K562 (cell line): Measurements from ENCODE around the gene AHI1. TPM values are rescaled to one million over a fixed set of nuclear protein-coding genes. Genes with fewer than 3 reads are reported as not detected.
A peak's percentile ranks its signal among the peaks of the same experiment; 100 is the strongest.

Experiments used
- BRCA1 ChIP-seq, 2 experiments: fragments of 450-650 bp in 1 of 2; sonication (generic) in 1 of 2; formaldehyde crosslinking in 1 of 2; IDR thresholded peaks; 2 replicates each; pipeline versions ENCODE4 v1.5.0 to v1.6.1; 2017 to 2020; ENCODE audit warnings: mild to moderate bottlenecking in 1 of 2, missing genetic modification reagents in 1 of 2
- DACH1 ChIP-seq: fragments of 450-650 bp; IDR thresholded peaks from 2 replicates; pipeline ENCODE4 v1.6.1; 2018; ENCODE audit not compliant: partially characterized antibody
- EGR1 ChIP-seq: fragments of 450-650 bp; conservative IDR thresholded peaks from 2 replicates; pipeline ENCODE4 v1.6.1; 2017; ENCODE audit warnings: mild to moderate bottlenecking
- EWSR1 ChIP-seq: fragments of 450-650 bp; IDR thresholded peaks from 2 replicates; pipeline ENCODE4 v1.6.1; 2018; ENCODE audit warnings: borderline replicate concordance, mild to moderate bottlenecking, low read depth, moderate library complexity; ENCODE audit not compliant: partially characterized antibody
- EZH2 ChIP-seq: IDR thresholded peaks from 2 replicates; pipeline ENCODE4 v1.6.1; 2012; ENCODE audit warnings: low read depth, mild to moderate bottlenecking, inconsistent platforms, low read length, borderline replicate concordance
- FOXK1 ChIP-seq: sonication (generic); formaldehyde crosslinking; IDR thresholded peaks from 2 replicates; pipeline ENCODE4 v1.8.0; 2022; ENCODE audit warnings: missing genetic modification reagents, mild to moderate bottlenecking, borderline replicate concordance
- HDAC3 ChIP-seq: fragments of 450-650 bp; IDR thresholded peaks from 2 replicates; pipeline ENCODE4 v1.6.1; 2018; ENCODE audit warnings: borderline replicate concordance, mild to moderate bottlenecking, moderate library complexity; ENCODE audit not compliant: partially characterized antibody
- HEY1 ChIP-seq: fragments of 250-450 bp; sonication (Bioruptor Pico); IDR thresholded peaks from 2 replicates; pipeline ENCODE4 v1.5.0; 2020; ENCODE audit warnings: mild to moderate bottlenecking, moderate library complexity, borderline replicate concordance
- NR2C2 ChIP-seq, 2 experiments: fragments of 200-800 bp in 1 of 2; sonication (Bioruptor generic) in 1 of 2; sonication (generic) in 1 of 2; formaldehyde crosslinking in 1 of 2; IDR thresholded peaks; 2 replicates each; pipeline versions ENCODE4 v1.6.1 to v1.8.0; 2016 to 2022; ENCODE audit warnings: mild to moderate bottlenecking in 1 of 2, missing compliant biosample characterization in 1 of 2, missing genetic modification characterization in 1 of 2, missing genetic modification reagents in 1 of 2
- RAD21 ChIP-seq, 2 experiments: fragments of 250-450 bp in 1 of 2; fragments of 450-650 bp in 1 of 2; sonication (Bioruptor Pico) in 1 of 2; formaldehyde crosslinking in 1 of 2; IDR thresholded peaks in 1 of 2; conservative IDR thresholded peaks in 1 of 2; 2 replicates each; pipeline versions ENCODE4 v1.4.0 to v1.8.0; 2020 to 2022; ENCODE audit warnings: mild to moderate bottlenecking in 2 of 2, moderate library complexity in 1 of 2
- SAP30 ChIP-seq: fragments of 200-600 bp; sonication (generic); IDR thresholded peaks from 2 replicates; pipeline ENCODE4 v1.6.1; 2012; ENCODE audit warnings: borderline replicate concordance, low read depth, mild to moderate bottlenecking, moderate library complexity, low read length, control low read depth, inconsistent platforms; ENCODE audit not compliant: insufficient read depth, poor library complexity, severe bottlenecking
- SETDB1 ChIP-seq: IDR thresholded peaks from one replicate; pipeline ENCODE4 v1.6.1; 2012; ENCODE audit warnings: low read length, control low read depth, inconsistent platforms
- SMAD2 ChIP-seq: fragments of 150-350 bp; IDR thresholded peaks from 2 replicates; pipeline ENCODE4 v1.6.1; 2014; ENCODE audit warnings: low read depth, mild to moderate bottlenecking, low read length
- SOX6 ChIP-seq: fragments of 450-650 bp; IDR thresholded peaks from 2 replicates; pipeline ENCODE4 v1.6.1; 2014; ENCODE audit warnings: mild to moderate bottlenecking
- SP1 ChIP-seq: sonication (generic); formaldehyde crosslinking; IDR thresholded peaks from 2 replicates; pipeline ENCODE4 v1.8.1; 2022; ENCODE audit warnings: mild to moderate bottlenecking, missing genetic modification reagents
- WHSC1 ChIP-seq: IDR thresholded peaks from one replicate; pipeline ENCODE4 v1.6.1; 2012; ENCODE audit warnings: low read length, control low read depth, inconsistent platforms
- YY1 ChIP-seq, 3 experiments: IDR thresholded peaks; 2 replicates each; pipeline ENCODE4 v1.6.1; 2011; ENCODE audit warnings: low read length in 2 of 3, mild to moderate bottlenecking in 2 of 3, moderate library complexity in 2 of 3, borderline replicate concordance in 1 of 3, control low read depth in 1 of 3, low read depth in 1 of 3; ENCODE audit not compliant: insufficient read depth in 3 of 3, insufficient replicate concordance in 2 of 3, control insufficient read depth in 1 of 3, insufficient read length in 1 of 3; ENCODE audit errors: extremely low read depth in 1 of 3
- ZBTB7A ChIP-seq: IDR thresholded peaks from 2 replicates; pipeline ENCODE4 v1.6.1; 2011; ENCODE audit warnings: low read depth, mild to moderate bottlenecking, low read length, moderate library complexity, borderline replicate concordance; ENCODE audit not compliant: control insufficient read depth
- ZC3H8 ChIP-seq: fragments of 450-650 bp; IDR thresholded peaks from 2 replicates; pipeline ENCODE4 v1.6.1; 2017
- ZNF12 ChIP-seq: sonication (generic); formaldehyde crosslinking; IDR thresholded peaks from 2 replicates; pipeline ENCODE4 v1.4.0; 2020; ENCODE audit warnings: mild to moderate bottlenecking, missing genetic modification reagents
- ZNF140 ChIP-seq: fragments of 250-450 bp; sonication (Bioruptor Pico); IDR thresholded peaks from 2 replicates; pipeline ENCODE4 v1.8.0; 2021; ENCODE audit warnings: moderate library complexity, mild to moderate bottlenecking, inconsistent platforms
- ZNF347 ChIP-seq: fragments of 450-650 bp; formaldehyde crosslinking; IDR thresholded peaks from 2 replicates; pipeline ENCODE4 v1.4.0; 2020; ENCODE audit warnings: low read depth, mild to moderate bottlenecking, moderate library complexity
- ZNF780A ChIP-seq: fragments of 250-450 bp; sonication (Bioruptor Pico); IDR thresholded peaks from 2 replicates; pipeline ENCODE4 v1.5.0; 2021; ENCODE audit warnings: mild to moderate bottlenecking
- polyA plus RNA-seq, 8 experiments: library from polyadenylated mRNA; depleted of rRNA in 4 of 8; stranded (reverse) in 5 of 8; unstranded in 3 of 8; fragments of >200 nt; fragmentation: Nextera tagmentation in 2 of 8; fragmentation: Illumina TruSeq in 1 of 8; extraction: Ambion mirVana in 2 of 8; extraction: Trizol in 1 of 8; gene quantifications; 2 replicates each; pipeline versions ENCODE4 v1.2.1 to v1.2.3, GENCODE V29; 2011 to 2014; ENCODE audit warnings: inconsistent platforms in 1 of 8, missing spikeins in 1 of 8
- total RNA-seq, 7 experiments: library from RNA; depleted of rRNA in 6 of 7; stranded (reverse); fragments of >200 nt in 6 of 7; fragmentation: Illumina TruSeq in 2 of 7; extraction: Trizol in 2 of 7; gene quantifications; 2 replicates each; pipeline versions ENCODE4 v1.2.1 to v1.2.3, GENCODE V29; 2011 to 2021; ENCODE audit warnings: low replicate concordance in 1 of 7
- TF ChIP-seq, protein P1 (sequence below): fragments of 450-650 bp; formaldehyde crosslinking; IDR thresholded peaks from 2 replicates; pipeline ENCODE4 v1.4.0; 2020; ENCODE audit warnings: mild to moderate bottlenecking

AHI1 gene
- total and polyA plus RNA-seq, 9 of the 15 experiments (the other 6 are each of a cell fraction or from before 2014, with no cell fraction given) = 24.7 to 54.9 (median 32.2) TPM

DNA sequence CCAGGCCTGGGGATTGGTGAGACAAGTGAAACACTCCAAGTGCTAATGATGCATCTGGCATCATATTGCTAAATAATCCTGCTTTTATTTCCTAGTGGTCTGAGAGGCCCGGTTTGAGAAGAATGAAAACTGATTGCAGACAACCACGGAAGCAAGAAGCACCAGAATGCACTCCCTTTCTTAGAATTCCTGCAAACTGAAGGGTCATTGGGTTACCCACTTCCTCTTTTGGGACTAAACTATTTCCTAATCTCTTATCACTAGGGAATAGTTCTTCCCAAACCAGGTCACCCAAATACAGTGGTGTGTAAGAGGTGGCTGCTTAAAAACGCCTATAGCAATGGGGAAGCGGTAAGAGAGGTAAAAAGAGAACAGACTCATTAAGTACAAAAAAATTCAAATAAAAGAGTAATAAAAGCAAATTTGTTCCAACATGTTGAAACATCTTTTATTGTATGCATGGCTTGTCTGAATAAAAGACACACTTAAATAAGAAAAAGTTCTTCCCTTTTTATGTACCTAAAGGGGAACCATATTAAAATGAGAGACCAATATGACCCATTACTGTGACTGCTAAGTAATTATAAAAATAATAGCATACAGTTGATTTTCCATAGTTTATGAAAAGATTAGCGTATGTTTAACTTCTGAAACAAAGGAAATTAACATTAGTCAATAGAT lies 190.7 kb downstream of the AHI1 start (continued):
- TF ChIP-seq EZH2 = no peak
- no peak for TF ChIP-seq ZC3H8
- TF ChIP-seq FOXK1 (CRISPR knock-in tag) = no peak
- TF ChIP-seq BRCA1 (IDR thresholded peaks at IDR 0.05) = no peak
- TF ChIP-seq BRCA1 (CRISPR knock-in tag; IDR thresholded peaks at IDR 0.05) = no peak
- TF ChIP-seq ZNF780A (CRISPR knock-in tag) = no peak
- no peak for TF ChIP-seq DACH1
- TF ChIP-seq SAP30 = no peak
- no peak for TF ChIP-seq ZNF12 (CRISPR knock-in tag)
- no peak for TF ChIP-seq SETDB1
- TF ChIP-seq ZNF347 (CRISPR knock-in tag) = no peak
- TF ChIP-seq ZNF140 (CRISPR knock-in tag) = no peak
- no peak for TF ChIP-seq SP1 (CRISPR knock-in tag)
- TF ChIP-seq SOX6 = peak; percentile 87; the same call in 1 of the 2 replicates
- TF ChIP-seq RAD21 (CRISPR knock-in tag; conservative IDR thresholded peaks at IDR 0.05 in 1 of 2, IDR thresholded peaks at IDR 0.05 in 1 of 2) = peak in 1 of 2 experiments; percentile 46; a peak in 3 of 4 replicates
- TF ChIP-seq EWSR1 = no peak
- TF ChIP-seq WHSC1 = no peak
- no peak for TF ChIP-seq NR2C2 (CRISPR knock-in tag; IDR thresholded peaks at IDR 0.05)
- TF ChIP-seq NR2C2 (tag; IDR thresholded peaks at IDR 0.05) = peak; percentile 30; the same call in 1 of the 2 replicates
- no peak for TF ChIP-seq HDAC3
- TF ChIP-seq, protein P1, sequence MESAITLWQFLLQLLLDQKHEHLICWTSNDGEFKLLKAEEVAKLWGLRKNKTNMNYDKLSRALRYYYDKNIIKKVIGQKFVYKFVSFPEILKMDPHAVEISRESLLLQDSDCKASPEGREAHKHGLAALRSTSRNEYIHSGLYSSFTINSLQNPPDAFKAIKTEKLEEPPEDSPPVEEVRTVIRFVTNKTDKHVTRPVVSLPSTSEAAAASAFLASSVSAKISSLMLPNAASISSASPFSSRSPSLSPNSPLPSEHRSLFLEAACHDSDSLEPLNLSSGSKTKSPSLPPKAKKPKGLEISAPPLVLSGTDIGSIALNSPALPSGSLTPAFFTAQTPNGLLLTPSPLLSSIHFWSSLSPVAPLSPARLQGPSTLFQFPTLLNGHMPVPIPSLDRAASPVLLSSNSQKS (CRISPR knock-in tag) = no peak
- TF ChIP-seq HEY1 (CRISPR knock-in tag) = no peak
- TF ChIP-seq ZBTB7A = no peak
- TF ChIP-seq EGR1 = no peak
- no peak for TF ChIP-seq SMAD2
- TF ChIP-seq YY1 (IDR thresholded peaks at IDR 0.05; ENCODE audit: borderline replicate concordance in 1 of 3, control insufficient read depth in 1 of 3, extremely low read depth in 1 of 3, insufficient read depth in 3 of 3, insufficient read length in 1 of 3, insufficient replicate concordance in 2 of 3, low read depth in 1 of 3, low read length in 2 of 3) = no peak
